Measurements from ENCODE around the gene PLSCR3.

Gene PLSCR3

DNA sequence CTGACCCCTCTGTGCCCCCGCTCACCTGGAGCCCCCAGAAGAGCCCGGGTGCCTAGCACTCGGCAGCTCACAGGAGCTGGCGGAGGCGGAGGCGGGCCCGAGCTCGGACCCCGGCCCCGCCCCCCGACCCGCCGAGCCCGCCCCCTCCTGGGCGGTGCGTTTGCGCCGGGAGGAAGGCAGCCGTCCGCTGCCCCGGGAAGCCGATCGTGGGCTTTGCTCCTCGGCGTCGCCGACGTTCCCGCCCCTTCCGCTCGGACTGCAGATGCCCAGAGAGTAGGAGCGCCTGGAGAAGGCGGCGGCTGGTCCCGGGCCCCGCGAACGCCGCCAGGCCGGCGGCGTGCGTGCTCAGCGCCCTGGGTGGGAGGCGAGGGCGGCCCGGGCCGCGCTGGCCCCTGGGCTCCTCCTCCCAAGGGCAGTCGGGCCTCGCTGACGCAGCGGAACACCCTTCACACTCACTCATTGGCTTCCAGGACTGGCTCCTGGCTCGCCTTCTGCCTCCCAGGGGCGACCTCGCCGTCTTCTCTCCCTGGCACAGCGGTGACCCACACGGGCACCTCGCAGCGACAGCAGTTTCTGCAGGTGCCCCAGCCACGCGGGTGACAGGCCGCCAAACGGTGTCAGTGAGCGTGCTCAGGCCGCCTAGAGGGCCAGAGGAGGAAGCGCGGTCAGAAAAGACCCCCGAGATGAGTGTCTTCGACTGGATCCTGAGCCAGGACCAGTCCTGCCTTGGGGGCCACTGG is at the start of gene PLSCR3:
Gene PLSCR3 (minus strand): TSS at position 74 of the 740 bp plus-strand sequence. CDS start 415 bp downstream, outside the sequence.
- DNase-seq: peak in 13 of 14 donors; percentile 62 to 93 (median 79)

DNA sequence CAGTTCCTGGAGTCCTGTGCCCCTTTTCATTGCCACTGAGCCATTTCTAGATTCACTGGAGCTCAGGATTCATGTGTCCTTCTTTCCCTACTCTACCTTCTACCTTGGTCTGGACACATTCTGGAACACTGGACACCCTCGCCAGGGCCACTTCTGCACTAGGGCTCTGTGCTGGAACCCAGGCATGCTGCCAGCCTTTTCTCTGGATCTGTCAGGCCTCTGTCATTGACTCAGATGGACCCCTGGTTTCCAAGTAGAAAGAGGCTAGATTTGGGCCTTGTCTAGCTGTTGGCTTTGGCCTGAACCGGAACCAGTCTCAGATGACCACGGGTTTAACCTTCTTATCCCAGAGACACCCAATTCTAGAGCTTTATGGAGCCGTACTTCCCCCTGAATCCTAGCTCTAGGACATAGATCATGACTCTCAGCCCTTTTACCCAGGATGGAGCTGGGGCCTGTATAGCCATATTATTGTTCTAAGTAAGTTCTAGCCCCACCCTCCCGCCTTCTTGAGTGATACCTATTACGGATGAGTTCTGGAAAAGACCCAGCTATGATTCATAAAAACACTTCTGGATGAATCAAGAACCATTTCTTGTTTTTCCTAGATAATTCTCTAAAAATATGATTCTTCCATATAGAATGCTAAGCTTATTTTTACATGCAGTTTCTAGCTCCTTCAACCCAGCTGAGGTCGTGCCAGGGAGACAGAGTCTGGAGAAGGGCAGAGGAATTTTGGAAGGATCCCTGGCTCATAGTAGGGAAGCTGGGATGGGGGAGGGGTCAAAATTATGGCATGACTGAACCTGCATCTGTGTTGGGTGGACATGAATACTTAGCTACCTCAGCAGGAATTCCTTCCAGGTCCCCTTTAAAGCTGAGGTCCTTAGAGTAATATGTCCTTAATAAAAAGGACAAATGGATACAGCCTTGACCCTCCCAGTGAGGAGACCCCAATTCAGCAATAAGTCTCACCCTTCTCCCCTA is 49.5 kb upstream of the PLSCR3 start:
- DNase-seq: no peak

DNA sequence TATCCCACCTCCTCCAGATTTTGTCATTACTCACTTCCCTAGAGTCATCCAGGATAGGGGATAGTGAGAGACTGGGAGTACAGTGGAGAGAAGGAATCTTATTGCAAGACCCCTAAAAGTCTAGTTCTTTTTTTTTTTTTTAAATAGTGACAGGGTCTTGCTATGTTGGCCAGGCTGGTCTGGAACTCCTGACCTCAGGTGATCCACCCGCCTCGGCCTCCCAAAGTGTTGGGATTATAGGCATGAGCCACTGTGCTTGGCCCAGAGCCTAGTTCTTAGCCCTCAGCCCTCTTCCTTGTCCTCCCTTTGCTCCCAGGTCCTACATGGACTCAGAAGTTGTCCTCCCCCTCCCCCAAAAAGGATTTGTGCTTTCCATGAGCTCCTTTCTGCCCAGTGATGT is 47.8 kb upstream of the PLSCR3 start:
- no peak for DNase-seq

DNA sequence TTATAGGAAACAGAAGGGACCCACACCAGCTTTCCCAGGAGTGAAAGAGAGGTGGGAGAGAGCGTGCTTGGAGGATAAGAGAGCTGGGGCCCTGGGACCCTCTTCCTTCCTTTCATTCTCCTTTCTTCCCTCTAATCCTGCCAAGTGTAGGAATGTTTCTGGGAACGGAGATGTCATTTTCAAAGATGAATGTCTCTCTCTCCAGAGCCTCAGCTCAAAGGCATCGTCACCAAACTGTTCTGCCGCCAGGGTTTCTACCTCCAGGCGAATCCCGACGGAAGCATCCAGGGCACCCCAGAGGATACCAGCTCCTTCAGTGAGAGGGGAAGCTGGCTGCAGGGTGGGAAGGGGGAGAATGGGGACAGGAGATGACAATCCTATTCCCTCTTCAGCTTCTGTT is 46.9 kb upstream of the PLSCR3 start:
- DNase-seq: no peak

GRCh38 chr17:7440834-7441195 is 46.5 kb upstream of the PLSCR3 start:
- DNase-seq: peak in 2 of 14 donors; percentile 34 to 49

DNA sequence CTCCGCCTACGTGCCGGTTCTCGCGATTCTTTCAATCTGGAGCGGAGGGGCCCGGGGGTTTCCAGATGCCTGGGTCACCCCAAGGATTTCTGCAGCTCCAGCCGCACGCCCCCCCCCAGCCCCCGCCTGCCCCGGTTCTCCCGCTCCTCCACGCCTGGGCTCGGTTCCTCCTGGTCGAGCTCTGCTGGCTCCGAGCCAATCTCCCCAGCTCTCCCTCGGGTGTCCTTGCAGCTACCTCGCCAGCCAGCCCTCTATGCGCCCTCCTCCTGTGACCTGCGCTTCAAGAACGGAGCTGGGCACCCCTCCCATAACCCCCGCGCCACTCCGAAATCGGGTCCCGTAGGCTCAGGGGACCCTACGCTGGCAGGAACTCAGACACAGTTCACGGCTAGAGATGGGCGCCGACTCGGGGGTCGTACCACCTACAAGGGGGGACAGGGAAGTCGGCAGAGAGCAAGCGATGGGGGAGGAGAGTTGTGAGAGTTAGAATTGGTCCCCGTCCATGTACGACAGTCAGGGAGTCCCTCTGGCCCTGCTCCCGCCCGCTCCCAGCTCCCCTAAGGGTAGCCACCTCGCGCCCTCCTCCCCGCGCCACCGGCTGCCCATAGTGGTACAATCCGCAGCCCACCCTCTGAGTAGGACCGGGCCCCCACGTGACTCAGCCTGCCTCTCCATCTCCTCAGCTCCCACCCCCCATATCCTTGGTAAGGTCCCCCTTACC is 45.9 kb upstream of the PLSCR3 start:
- DNase-seq: peak in 2 of 14 donors; percentile 47 to 59

DNA sequence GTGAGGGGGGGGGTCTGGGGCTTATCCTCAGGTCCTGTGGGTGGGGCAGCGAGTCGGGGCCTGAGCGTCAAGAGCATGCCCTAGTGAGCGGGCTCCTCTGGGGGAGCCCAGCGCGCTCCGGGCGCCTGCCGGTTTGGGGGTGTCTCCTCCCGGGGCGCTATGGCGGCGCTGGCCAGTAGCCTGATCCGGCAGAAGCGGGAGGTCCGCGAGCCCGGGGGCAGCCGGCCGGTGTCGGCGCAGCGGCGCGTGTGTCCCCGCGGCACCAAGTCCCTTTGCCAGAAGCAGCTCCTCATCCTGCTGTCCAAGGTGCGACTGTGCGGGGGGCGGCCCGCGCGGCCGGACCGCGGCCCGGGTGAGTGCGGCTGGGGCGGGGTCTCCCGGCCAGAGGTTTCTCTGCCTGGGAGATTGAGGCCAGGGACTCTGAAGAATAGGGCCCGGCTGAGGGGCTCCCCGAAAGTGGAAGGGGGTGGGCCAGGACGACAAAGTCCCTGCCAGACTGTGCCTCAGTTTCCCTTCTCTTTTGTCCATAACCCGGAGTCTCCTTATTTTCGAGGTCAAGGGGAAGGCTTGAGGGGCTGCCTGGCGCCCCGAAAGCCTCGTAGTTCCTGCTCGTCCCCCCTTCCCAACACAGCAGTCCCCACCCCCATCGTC is 45.3 kb upstream of the PLSCR3 start, which contains the start of gene FGF11:
Gene FGF11 (plus strand): TSS at position 51 of the 651 bp plus-strand sequence. CDS start 109 bp downstream, at position 160.
- no peak for DNase-seq

- no peak for DNase-seq
Observed at GRCh38 chr17:7438656-7439460, 44.5 kb upstream of the PLSCR3 start.

GRCh38 chr17:7437950-7438614 is 43.8 kb upstream of the PLSCR3 start:
- DNase-seq: peak in 9 of 14 donors; percentile 20 to 68 (median 39)

DNA sequence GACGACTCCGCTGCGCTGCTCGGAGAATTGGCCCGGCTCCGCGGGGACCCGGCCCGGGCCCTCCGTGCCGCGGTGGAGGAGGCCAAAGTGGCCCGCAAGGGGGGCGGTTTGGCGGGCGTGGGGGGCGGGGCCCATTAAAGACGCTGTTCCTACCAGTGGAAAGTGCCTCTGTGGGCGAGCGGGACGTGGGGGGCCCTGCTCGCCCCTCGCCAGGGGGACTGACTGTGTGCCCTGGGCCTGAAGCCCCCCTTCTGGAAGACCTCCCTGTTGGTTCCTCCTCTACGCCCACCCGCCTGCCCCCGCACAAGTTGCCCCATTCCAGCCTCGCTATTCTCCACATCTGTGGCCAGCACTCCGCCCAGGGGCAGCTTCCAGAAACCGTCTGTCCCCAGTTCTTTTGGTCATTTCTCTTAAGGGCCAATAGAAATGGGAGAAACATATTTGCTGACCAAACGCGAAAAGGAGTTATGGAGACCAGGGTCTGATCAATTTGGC is 43.1 kb upstream of the PLSCR3 start:
- peak in 1 of 14 donors; percentile 44 for DNase-seq

- DNase-seq: peak in 9 of 14 donors; percentile 15 to 81 (median 43)
Observed at GRCh38 chr17:7436556-7437368, 42.4 kb upstream of the PLSCR3 start.

GRCh38 chr17:7435676-7436555 is 41.6 kb upstream of the PLSCR3 start:
- DNase-seq: peak in 3 of 14 donors; percentile 30 to 35 (median 32)

- no peak for DNase-seq
Observed at GRCh38 chr17:7432296-7432695, 38.0 kb upstream of the PLSCR3 start.

GRCh38 chr17:7431231-7431630 is 36.9 kb upstream of the PLSCR3 start:
- no peak for DNase-seq

- no peak for DNase-seq
Observed at GRCh38 chr17:7429722-7430121, 35.4 kb upstream of the PLSCR3 start.

DNA sequence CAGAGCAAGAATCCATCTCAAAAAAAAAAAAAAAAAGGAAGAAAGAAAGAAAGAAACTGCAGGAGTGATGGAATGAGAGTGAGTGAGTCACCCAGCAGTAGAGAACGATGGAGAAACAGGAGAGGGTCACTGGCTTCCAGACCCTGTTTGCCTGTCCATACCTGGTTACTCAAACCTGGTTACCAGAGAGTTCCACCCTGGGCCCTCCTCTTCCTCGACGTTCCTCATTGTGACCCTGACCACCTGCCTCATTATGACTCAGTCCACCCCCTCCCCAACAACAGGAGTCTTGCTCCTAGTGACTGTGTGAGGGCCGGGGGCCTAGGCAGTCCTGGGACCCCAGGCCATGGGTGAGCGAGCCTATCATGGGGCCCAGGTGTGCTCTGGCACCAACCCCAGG is 34.2 kb upstream of the PLSCR3 start, which contains the start of gene SPEM3:
Gene SPEM3 (plus strand): TSS at position 301 of the 400 bp plus-strand sequence. CDS start 46 bp downstream, at position 347.
- DNase-seq: no peak

DNA sequence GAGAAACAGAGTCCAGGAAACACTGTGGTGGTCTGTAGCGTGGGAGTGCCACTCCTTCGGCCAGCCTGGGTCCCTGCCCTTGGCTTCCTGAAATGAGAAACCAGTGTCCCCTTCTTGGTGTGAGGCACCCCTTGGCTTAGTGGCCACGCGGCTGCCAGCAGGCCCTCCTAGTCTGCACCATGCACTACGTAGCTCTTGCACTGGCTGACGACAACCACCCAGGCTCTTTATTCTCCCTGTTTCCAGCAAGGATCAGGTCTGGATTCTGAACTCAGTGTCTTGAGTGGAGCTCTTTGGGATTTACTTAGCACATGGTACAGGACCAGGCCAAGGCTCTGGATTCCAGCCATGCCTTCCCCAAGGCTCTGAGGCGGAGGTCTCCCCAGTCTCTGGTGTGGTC is 33.2 kb upstream of the PLSCR3 start:
- no peak for DNase-seq

GRCh38 chr17:7426896-7427489 is 32.7 kb upstream of the PLSCR3 start:
- DNase-seq: no peak
